Activated T-cell treated with anti-CD3 and anti-CD28 coated beads for 48 hours (primary cell): ENCODE results near the gene GPC6.

Experiments
- DNase-seq: peaks from one replicate; pipeline ENCODE4 v3.0.0-alpha.2; 2020; ENCODE audit warnings: low read depth

GPC6 gene

DNA sequence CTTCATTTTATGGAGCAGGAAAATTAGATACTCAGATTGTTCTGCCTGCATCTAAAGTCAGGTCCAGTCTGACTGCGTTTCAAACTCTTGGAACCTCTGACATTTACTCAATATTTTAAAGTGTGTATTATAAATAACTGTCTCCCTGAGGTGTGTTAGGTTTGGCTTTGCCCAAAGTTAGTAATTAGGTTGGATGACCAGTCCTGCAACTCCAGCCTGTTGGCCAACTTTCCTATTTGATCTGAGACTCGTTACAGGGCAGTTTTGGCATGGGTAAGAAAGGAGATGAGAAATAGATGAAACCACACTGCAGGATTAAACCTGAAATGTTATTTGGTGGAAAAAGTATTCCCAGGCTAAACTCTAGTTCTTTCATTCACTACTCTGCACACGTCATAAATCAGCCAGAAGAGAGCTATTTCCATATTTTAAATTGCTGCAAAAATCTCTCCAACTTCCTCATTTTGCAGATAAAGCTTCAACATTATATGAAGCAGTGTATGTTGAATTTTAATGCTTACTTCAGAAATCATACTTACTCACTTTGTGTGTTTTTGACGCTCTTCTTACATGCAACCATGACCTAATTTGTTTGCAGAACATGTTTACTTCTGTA, 895.8 kb downstream of the GPC6 start:
- no peak for DNase-seq

DNA sequence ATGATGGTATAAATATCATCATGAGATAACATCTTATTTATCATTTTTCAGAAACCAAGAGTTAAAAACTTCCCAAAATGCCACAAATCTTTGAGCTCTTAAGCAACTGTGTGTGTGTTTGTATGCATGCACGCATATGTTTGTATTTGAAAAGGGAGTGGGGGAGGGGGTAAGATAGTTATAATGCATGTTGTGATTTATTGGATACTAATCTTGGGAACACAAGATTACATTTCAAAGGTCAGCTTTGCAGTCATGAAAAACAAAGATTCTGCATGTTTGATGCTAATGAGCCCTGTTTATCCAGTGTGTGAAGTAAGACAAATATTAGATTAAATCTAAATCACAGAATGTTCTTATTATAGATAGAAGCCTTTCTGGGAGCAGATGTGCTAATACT, 897.0 kb downstream of the GPC6 start:
- DNase-seq, result no peak

DNA sequence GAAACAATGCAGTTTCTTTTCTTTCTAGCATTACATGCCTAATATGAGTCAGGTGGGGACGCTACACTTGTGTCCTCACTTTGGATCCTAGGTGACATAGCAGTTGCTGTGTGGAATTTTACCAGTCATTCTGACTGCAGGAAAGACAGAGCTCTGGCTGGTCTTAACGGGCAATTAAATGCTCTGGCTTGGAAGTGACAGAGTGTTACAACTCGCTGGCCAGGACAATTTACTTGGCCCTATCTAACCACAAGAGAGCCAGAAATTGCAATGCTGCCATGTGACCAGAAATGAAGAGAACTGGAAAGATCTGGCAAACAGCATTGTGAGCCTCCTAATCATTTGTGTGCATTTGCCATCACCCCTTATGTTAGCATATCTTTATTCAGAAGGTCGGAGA, 901.8 kb downstream of the GPC6 start:
- DNase-seq, result no peak

DNA sequence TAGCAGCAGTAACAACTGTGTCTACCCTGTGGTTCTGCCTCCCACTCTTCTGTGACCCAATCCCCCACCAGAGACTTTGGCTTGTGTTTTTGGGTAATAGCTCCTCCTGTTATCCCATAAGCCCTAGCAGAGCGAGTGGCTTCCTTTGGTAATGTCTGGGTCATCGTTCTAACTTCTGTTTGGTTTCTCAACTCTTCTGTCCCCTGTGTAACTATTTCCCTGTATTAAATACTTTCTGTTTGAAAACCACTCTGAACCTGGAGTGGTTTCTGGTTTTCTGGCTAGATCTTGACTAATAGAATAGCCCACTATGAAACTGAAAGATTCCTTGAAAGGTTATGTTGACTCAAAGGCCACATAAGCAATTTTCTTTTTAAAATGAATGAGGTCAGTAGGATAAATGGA, 902.9 kb downstream of the GPC6 start:
- no peak for DNase-seq

DNA sequence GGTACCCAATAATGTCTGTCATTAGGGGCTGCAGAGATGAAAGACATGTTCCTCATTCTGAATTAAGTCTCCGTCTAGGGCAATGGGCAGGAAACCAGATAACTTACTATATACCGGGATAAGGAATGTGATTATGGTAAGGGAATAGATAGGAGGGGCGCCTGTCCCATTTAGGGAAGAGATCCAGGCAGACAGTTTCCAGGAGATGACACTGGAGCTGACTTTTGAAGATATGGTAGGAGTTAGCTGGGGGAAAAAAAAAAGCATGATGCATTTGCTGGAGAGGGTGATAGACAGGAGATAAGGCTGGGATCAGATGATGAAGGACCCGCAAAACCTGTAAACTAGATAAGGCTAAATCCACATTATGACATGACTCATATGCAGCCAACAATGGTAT, 912.2 kb downstream of the GPC6 start:
- no peak for DNase-seq

DNA sequence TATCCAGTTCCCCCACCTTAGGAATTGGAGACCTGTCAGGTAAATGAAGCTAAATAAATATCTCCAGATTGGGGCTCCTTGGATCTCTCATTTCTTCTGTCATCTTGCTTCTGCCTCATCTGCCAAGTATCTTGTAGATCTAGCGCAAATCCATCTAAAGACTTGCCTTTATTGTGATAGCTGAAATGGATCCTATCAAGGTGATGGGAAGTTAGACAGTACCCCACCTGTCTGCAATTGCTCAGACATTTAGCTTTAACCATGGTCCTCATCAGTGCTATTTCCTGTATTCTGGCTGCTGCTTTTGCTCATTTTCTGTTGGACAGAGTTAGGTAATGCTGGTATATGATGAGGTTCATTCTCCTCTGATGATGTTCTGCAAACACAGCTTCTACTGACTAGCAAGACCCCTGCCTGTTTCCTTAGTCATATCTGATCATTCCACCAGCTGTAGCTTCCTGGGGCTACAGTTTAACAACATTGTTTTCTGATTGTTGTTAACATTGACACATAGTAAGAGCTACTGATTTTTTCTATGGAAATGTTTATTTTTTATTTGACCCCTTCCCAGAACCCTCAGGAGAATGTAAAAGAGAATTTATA, 912.9 kb downstream of the GPC6 start:
- no peak for DNase-seq

DNA sequence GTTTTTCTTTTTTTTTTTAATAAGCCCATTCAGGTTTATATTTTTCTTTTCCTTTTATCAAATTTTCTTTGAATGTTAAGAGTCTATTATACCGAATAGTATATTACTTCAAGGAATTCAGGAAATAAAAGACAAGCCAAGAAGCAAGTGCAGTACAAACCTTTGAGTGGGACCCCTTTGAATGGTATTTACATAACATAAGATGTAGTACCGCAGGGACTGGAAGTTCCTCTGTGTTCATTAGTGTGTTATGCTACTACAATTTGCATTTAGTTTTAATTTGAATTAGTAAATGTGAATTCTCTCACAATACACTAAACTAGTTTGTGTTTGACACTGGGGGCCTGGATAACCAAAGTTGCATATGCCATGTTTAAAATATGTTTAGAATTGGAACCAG, 913.4 kb downstream of the GPC6 start:
- DNase-seq, result no peak

DNA sequence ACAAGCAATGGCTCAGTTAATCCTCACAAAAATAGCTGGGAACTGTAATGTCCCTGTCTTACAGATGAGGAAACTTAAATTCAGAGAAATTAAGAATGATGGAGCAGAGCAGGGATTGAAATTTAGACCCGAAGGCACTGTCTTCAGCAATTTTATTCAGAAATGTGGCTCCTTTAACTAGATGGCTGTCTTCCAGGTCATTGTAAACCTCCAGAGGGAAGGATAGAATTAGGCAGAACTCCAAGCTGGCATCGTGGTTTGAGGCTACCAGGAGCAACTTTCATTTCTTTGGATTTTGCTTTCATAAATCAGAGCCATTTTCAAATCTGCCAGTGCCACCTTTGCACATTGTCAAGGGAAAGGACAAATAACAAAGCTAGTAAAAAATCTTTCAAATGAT, 913.9 kb downstream of the GPC6 start:
- DNase-seq, result no peak

DNA sequence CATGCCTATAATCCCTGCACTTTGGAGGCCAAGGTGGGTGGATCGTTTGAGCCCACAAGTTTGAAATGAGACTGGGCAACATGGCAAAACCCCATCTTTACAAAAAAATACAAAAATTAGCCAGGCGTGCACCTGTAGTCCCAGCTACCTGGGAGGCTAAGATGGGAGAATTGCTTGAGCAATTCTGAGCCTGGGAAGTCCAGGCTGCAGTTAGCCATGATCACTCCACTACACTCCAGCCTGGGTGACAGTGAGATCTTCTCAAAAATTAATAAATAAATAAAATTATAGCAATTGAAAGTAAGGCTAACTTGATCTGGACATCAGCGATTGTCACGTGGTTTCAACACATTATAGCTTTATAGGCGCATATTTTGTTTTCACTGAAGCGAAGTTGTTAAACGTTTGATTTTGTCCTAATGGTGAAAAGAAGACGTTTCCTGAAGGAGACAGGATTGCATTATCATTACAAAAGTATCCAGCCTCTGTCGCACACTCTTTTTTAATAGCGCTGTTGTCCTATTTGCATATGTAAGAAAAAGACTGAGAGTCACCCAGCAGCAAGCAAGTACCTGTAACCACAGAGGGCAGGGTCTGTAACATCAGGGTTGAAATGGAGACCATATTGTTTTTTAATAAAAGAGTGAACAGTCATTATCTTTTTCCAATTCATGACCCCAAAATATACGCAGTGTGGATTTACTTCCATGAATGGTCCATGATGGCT, 917.2 kb downstream of the GPC6 start:
- DNase-seq, result no peak

DNA sequence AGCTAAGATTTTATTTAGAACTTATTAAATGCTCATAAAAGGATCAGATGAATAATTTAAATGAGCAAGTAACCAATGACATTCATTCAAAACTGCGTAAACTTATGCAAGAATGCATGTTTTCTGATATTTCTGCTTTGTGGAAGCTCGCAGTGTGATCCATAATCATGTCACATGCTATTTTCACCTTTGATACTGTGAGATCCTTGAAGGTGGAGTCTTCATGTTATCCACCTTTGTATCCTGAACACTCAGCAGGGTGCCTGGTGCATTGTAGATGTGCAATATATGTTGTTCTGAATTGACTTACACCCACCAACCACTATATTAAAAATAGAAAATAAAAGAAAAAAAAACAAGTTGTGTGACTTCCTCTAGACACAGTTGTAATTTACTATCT, 919.4 kb downstream of the GPC6 start:
- DNase-seq, result no peak

DNA sequence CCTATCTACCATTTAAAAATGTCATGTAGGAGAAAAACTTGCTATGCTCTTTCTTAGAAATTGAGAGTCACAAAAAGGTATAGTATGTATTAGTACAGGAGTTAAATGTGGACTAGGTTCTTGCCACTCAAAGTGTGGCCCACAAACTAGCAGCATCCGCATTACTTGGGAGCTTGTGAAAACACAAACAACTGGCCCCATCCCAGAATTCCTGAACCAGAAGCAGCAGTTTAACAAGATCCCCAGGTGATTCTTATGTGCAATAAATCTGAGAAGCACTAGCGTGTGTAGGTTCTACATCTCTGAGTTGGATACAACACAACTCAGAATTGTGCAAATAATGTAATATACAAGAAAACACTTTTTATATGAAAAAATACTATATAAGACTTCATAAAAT, 927.0 kb downstream of the GPC6 start:
- DNase-seq, result no peak

DNA sequence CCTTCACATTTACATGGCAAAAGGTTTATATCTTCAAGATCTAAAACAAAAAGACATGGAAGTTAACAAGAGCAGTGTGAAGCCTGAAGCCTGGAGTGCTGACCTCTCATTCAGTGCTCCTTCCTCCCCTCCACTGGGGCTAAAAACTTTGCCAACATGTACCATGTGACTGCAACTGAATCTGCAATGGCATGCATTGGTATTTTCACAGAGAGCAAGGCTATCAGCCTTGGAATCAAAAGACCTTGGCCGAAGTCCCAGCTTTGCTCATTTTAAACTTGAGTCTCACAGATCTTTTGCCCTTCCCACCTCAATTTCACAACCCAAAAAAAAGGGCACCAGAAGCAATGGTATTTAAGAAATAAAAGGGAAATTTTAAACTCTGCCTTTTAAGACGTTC, 927.8 kb downstream of the GPC6 start:
- no peak for DNase-seq

DNA sequence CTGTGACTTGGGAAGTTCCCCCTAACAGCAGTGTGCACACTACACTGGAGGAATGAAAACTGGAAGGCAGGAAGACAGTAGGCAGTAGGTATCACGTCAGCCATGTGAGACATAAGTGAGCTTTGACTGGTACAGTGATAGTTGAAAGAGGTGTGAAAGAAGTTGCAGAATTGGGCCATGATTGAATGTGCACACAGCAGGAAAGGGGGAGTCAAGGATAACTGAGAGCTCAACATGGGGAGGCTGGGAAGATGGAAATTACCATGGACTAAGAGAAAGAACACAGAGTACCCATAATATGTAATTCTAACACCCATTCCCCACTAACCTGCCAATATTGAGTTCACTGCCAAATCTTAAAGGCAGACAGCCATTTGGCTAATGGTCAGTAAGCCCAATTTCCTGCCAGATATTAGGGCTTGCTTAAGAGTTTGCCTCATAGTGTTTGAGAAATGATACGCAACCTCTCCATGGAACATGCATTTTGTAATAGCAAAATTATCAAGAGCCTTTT, 931.2 kb downstream of the GPC6 start:
- DNase-seq, result no peak

DNA sequence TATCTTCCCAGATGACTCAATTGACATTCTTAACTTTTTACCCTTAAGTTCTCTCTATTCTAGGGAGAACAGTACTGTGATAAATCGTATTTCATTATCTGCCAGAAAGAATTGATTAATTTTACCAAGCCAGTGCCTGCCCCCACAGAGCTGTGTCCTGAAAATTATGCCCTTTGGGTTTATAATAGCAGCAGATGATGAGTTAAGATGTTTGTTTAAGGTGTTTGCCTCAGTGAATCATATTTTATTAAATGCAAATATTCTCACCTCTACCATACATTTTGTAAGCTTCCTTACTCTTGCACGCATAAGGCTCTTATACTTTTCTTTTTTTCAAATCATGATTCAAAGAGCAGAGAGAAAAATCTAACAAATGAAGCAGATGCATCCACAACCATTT, 934.3 kb downstream of the GPC6 start:
- DNase-seq, result no peak

DNA sequence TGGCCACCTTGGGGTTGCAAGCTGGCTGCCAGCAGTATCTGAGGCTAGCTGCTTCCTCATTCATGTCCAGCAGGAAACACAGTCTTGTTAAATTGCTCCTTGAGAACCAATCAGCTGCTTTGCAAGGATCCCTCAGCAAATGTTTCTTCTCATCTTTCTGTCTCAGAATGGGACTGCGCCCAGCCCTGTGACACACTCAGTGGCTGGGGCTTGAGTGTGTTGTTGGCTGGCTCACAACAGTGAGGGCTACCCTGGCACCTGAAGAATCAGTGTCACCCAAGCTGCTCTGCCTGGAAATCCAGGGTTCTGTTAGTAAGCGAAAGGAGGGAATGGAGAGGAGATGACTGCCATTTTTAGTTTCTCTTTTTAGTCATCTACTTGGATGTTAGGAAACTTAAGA, 935.7 kb downstream of the GPC6 start:
- DNase-seq, result no peak

DNA sequence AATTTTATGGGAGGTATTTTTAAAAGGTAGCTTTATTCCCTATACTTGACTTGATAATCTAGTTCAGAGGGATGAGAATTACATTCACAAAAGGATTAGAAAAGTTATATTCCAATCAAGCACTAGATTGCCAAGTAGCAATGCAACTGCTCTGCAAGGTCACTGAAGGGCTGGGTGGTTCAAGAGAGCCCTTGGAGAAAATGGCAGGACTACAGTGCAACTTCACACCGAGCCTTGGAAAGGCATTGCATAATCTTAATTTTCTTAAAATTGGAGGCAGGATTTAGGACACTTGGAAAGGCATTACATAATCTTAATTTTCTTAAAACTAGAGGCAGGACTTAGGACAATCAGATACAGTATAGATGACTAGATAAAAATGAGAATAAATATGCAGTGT, 936.9 kb downstream of the GPC6 start:
- DNase-seq, result no peak

DNA sequence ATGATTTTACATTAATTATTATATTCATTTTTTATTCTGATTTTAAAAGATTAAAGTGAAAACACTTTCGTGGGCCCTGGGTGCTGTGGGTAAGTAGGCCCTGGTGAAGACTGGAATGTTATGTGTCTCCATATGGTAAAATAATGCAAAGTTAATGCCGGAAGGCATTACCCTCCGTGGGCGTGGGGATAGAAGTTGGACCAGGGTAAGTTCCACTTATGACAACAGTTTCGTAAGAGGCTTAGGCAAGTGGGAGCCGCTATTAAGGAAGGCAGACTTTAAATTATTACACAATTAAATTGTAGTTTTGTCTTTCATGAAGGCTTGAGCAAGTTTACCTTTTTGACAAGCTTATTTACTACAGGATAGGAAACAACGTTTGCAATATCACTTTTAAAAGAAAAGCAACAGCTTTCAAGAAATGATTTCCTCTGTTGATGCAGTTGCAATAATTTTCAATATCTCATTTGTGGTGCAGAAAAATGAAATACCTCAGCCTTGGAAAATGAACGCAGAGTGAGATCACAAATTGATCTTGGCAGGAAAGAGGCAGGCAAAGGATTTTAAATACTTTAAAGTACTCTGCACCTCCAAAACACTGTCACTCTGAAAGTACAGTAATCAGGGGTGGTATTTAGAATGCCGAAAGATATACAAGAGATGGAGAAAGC, 942.3 kb downstream of the GPC6 start:
- DNase-seq, result no peak

DNA sequence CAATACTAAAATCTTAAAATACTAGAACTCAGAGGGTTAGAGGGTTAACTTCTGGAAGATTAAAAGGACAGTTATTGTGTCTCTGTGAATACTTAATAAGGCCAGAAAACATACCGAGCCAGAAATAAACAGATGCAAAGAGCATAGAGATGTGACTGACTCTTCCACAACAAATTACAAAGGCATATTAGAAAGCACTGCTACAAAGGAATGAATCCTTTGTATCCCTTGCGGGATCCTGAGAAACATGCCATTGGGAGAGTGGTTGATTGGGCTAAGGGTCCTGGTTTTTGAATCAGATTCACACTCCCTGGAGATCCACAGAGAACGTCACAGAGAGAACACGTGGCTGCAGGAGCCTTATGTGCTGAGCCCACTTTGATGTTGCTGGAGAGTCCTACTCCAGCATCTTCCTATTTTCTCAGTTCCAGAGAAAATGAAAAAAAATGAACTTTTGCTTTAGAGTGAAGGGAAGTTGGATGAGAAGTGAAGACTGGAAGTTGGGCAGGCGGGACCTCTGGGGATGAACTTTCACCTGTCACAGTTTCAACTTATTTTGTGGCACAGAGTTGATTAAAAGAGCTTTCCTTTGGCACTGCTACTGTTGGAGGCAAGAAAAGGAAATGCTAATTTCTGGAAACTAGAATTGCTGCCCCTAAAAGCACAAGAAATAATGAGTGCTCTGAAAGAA, 943.0 kb downstream of the GPC6 start:
- DNase-seq, result no peak

DNA sequence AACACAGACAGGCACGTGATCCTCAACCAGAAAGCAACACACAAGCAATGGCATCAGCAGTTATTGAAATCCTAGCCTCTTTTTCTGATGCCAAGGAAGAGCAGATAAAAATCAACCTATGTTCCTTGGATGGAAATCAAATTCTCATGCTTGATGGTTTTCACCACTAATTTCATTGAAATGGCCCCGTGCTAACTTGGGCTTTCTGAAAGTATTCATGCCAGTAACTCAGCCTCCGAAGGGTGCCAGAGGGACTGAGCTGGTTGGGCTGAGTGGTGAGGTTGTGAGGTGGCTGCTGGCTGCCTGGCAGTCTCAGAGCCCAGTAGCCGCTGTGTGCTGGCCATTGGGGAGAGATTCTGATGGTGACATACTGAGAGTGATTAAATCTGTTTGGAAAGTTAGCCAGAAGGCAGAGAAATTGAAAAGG, 943.6 kb downstream of the GPC6 start:
- no peak for DNase-seq

DNA sequence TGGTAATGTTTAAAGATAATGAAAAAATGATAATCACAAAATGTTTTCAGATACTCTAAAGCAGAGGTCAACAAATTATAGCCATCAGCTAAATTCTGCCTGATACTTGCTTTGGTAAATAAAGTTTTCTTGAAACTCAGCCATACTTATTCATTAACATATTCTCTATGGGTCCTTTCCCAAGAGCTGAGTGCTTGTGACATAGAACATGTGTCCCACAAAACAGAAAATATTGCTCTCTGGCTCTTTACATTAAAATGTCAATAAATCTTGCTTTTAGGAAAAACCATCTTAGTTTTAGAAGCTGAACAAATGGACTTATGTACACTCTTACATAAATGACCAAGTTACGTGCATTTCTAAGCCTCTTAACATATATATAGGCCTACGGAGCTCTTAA, 945.8 kb downstream of the GPC6 start:
- no peak for DNase-seq

DNA sequence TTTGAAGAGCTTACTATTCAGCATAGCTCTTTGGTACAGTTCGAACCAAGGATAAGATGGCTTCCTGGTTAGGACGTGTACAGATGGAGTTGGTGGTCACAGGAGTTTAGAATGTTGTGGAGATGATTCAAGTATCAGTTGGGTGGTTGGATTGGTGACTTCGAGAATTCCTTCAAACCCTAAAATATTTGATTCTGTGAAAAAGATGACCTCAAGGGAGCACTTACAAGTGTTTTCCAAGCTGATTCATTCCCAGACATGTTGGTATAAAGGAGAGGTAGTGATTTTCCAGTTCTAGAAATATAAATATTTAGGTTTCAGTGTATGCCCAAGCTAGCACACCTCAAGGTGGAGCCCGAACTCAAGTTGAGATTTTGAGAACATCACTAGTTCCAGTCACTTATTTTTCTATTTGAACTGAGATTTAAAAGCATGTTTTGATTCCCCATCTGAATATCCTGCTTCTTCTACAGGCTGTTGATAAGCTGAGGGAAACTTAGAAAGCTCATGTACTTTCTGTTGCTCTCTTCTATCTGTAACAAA, 946.8 kb downstream of the GPC6 start:
- DNase-seq, result no peak

DNA sequence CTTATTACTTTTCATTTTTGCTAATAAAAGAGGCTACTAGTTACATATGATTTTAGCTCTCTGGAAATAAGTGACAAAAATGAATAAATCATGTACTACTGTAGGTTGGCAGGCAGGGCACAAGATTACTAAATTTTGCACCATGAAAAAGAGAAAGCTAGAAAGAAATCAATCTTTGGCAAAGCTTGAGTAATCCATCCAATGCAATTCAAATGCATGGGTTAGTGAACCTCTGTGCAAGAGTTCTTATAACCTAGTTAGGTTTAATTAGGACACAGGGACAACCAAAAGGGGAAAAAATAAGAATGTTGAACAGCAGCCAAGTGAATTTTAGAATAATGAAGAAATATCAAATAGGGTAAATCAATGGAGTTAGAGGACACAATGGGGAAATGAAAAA, 947.4 kb downstream of the GPC6 start:
- DNase-seq, result no peak
